SU-DHL-6 (cell line): Measurements from ENCODE around the gene GSTCD.

Experiments
- H2AFZ ChIP-seq: fragments of 200-600 bp; sonication (generic); 2 replicates; pipeline ENCODE4 v1.6.1; 2014; ENCODE audit warnings: low read depth, mild to moderate bottlenecking, moderate library complexity, mixed read lengths, antibody characterized with exemption, low read length; ENCODE audit not compliant: severe bottlenecking
- H3F3A ChIP-seq: fragments of 200-600 bp; shearing (Covaris generic); 2 replicates; pipeline ENCODE4 v1.6.0; 2016; ENCODE audit warnings: antibody characterized with exemption, mild to moderate bottlenecking; ENCODE audit not compliant: insufficient read depth
- H3K27ac ChIP-seq: fragments of 200-600 bp; sonication (generic); 2 replicates; pipeline ENCODE4 v1.5.1; 2016; ENCODE audit warnings: low read depth, mild to moderate bottlenecking, low read length, moderate library complexity, mixed read lengths
- H3K27me3 ChIP-seq: fragments of 200-600 bp; sonication (generic), shearing (Covaris generic); 2 replicates; pipeline ENCODE4 v1.6.0; 2014; ENCODE audit warnings: mild to moderate bottlenecking, low read length
- H3K36me3 ChIP-seq: fragments of 200-600 bp; sonication (generic); 2 replicates; pipeline ENCODE4 v1.6.1; 2014; ENCODE audit warnings: mild to moderate bottlenecking, low read length, mixed read lengths
- H3K4me2 ChIP-seq: fragments of 300-600, 200-600 bp; shearing (Covaris generic), sonication (generic); 2 replicates; pipeline ENCODE4 v1.6.0; 2014; ENCODE audit warnings: low read length, low read depth, mild to moderate bottlenecking; ENCODE audit not compliant: poor library complexity, severe bottlenecking
- H3K4me3 ChIP-seq: fragments of 200-600 bp; sonication (generic); 2 replicates; pipeline ENCODE4 v1.5.1; 2014; ENCODE audit warnings: antibody characterized with exemption, low read length, mild to moderate bottlenecking, mixed read lengths; ENCODE audit not compliant: insufficient read depth, poor library complexity, severe bottlenecking
- H3K79me2 ChIP-seq: fragments of 200-600 bp; sonication (generic); 2 replicates; pipeline ENCODE4 v1.6.1; 2014; ENCODE audit warnings: mild to moderate bottlenecking, low read length, moderate library complexity; ENCODE audit not compliant: insufficient read depth
- H3K9ac ChIP-seq: fragments of 200-600 bp; sonication (generic); 2 replicates; pipeline ENCODE4 v1.7.0; 2014; ENCODE audit warnings: mild to moderate bottlenecking, low read length
- H3K9me2 ChIP-seq: fragments of 200-600 bp; sonication (generic); replicated peaks from 2 replicates; pipeline ENCODE4 v1.6.1; 2014; ENCODE audit warnings: low read length; ENCODE audit not compliant: insufficient read depth
- H3K9me3 ChIP-seq: fragments of 200-600 bp; sonication (generic); 2 replicates; pipeline ENCODE4 v1.6.1; 2014; ENCODE audit warnings: low read length, mixed read lengths; ENCODE audit not compliant: insufficient read depth
- H4K20me1 ChIP-seq: fragments of 200-600 bp; sonication (generic); 2 replicates; pipeline ENCODE4 v1.6.1; 2014; ENCODE audit warnings: low read depth, mild to moderate bottlenecking, antibody characterized with exemption, low read length, moderate library complexity, mixed read lengths
- CTCF ChIP-seq: fragments of 200-600 bp; sonication (generic); IDR thresholded peaks from one replicate; pipeline ENCODE4 v1.5.1; 2017; ENCODE audit warnings: antibody characterized with exemption, mild to moderate bottlenecking, low read length, moderate library complexity; ENCODE audit not compliant: insufficient read depth, poor library complexity, severe bottlenecking
- EZH2phosphoT487 ChIP-seq: fragments of 200-600 bp; sonication (generic), shearing (Covaris generic); conservative IDR thresholded peaks from 2 replicates; pipeline ENCODE4 v1.6.1; 2018; ENCODE audit warnings: mild to moderate bottlenecking, antibody characterized with exemption, low read length, moderate library complexity, mixed read lengths

GSTCD gene

DNA sequence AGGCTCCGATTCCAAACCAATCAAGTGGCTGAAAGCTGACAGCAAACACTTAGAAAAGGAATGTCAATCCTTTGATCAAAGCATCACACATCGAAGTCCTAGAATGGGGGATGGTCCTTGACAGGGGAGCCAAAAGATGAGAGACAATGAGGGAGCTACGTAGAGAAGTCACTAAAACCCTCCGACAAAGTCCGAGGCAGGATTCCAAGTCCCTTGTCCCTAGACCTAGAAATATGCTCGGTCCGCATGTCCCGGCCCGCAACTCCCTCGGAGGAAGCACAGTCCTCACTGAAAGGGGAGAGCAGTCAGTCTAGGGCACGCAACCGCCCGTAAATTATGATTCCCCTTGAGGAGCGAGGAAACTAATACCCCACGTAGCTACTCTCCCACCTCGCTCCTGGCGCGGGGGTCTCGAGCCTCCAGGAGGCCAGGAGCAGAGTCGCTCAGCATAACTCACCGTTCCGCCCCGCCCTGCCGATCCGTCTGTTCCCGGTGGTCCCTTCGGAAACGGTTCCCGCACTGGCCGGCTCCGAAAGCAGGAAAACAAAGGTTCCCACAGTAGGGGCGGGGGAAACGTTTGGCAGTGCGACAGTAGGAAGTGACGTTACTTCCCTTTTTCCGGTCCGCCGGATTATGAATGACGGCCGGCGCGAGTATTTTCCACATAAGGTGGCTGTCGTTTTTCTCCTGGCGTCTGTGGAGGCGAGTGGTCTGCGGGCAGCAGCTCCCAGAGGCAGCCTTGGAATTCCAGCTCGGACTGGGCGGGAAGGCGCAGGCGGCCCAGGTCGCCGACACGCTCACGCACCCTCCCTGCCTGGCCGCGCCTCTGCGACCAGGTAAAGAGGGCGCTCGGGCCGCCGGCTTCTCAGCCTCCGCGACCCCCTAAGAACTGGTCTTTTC lies at the start of gene GSTCD, which contains the start of gene INTS12:
Gene GSTCD (plus strand): TSS at position 604 of the 900 bp plus-strand sequence. CDS start 8,830 bp downstream, outside the sequence.
Gene INTS12 (minus strand): TSS at position 509 of the 900 bp plus-strand sequence. CDS start 8,684 bp downstream, outside the sequence.
- no peaks in the 10 kb centered on the region for H3K9me2 ChIP-seq
- no peaks in the 10 kb centered on the region for H3K27me3 ChIP-seq
- no peaks in the 10 kb centered on the region for H4K20me1 ChIP-seq
- H3K79me2 ChIP-seq = peaks cover 56% of the 10 kb centered on the region
- H3K36me3 ChIP-seq = no peaks in the 10 kb centered on the region
- no peaks in the 10 kb centered on the region for H3F3A ChIP-seq
- peak within 1 kb of the TSS; percentile 90 for H3K4me2 ChIP-seq
- H2AFZ ChIP-seq = peak within 1 kb of the TSS; percentile 89
- TF ChIP-seq EZH2phosphoT487 = no peak
- no peak for TF ChIP-seq CTCF
- peak within 1 kb of the TSS; percentile 87 for H3K9ac ChIP-seq
- peak within 1 kb of the TSS; percentile 97 for H3K4me3 ChIP-seq
- no peaks in the 10 kb centered on the region for H3K9me3 ChIP-seq
- 0 out of 2 replicates have a peak within 1 kb of the TSS, but pooled peaks have one; percentile 35 for H3K27ac ChIP-seq

DNA sequence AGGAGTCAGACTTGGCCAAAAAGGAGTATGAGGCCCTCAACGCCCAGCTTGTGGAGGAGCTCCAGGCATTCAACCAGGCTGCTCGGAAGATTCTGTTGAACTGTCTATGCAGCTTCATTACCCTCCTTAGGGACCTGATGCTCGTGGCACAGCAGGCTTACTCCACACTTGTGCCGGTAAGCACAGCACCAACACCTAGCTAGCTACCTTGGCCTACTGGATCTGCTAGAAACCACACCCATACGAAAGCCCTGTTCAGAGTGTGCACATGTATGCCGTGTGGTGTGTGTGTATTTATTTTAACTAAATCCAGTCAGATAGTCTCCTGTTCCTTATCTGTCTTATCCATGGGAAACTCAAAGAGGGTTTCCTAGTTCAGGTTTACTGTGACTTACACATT lies 49.4 kb upstream of the GSTCD start:
- no peak overlapping the region for H2AFZ ChIP-seq
- H3F3A ChIP-seq = no peaks in the 10 kb centered on the region
- H3K79me2 ChIP-seq = no peaks in the 10 kb centered on the region
- H3K4me3 ChIP-seq = no peak overlapping the region
- no peak overlapping the region for H3K27ac ChIP-seq
- TF ChIP-seq CTCF = no peak
- TF ChIP-seq EZH2phosphoT487 = no peak
- H3K9ac ChIP-seq = no peak overlapping the region
- no peaks in the 10 kb centered on the region for H3K9me2 ChIP-seq
- H3K27me3 ChIP-seq = no peaks in the 10 kb centered on the region
- no peaks in the 10 kb centered on the region for H3K9me3 ChIP-seq
- H3K36me3 ChIP-seq = no peaks in the 10 kb centered on the region
- H4K20me1 ChIP-seq = no peaks in the 10 kb centered on the region
- no peak overlapping the region for H3K4me2 ChIP-seq

GRCh38 chr4:105661028-105661427 lies 47.6 kb upstream of the GSTCD start:
- Histone ChIP-seq H3K27ac (no peak overlapping the region), H3K36me3 (no peaks in the 10 kb centered on the region), H3F3A (no peaks in the 10 kb centered on the region), H3K79me2 (no peaks in the 10 kb centered on the region), H4K20me1 (no peaks in the 10 kb centered on the region), H2AFZ (no peak overlapping the region), H3K9me3 (no peaks in the 10 kb centered on the region), H3K4me3 (no peak overlapping the region), H3K9me2 (no peaks in the 10 kb centered on the region), H3K9ac (no peak overlapping the region), H3K27me3 (no peaks in the 10 kb centered on the region), H3K4me2 (no peak overlapping the region)
- TF ChIP-seq EZH2phosphoT487 (no peak), CTCF (no peak)
